Natural killer cell (primary cell): Measurements from ENCODE around the gene ULK4. TPM values are rescaled to one million over a fixed set of nuclear protein-coding genes. Genes with fewer than 3 reads are reported as not detected.

Experiments
- ATAC-seq, 3 donors: fragments of 150-1000 bp in 2 of 3; fragments of 200-7000 bp in 1 of 3; cut with Tn5 transposase; 1 replicate in 1 of 3; 2 replicates in 2 of 3; pipeline ENCODE4 v1.10.0; 2021; ENCODE audit warnings: mild to moderate bottlenecking in 2 of 3, moderate library complexity in 2 of 3
- DNase-seq, 2 donors: peaks; one replicate each; pipeline versions ENCODE4 v3.0.0 to v3.0.0-alpha.2; 2013 to 2021; ENCODE audit warnings: mixed read lengths in 1 of 2
- H3K27ac ChIP-seq: one replicate; pipeline ENCODE4 v1.5.1; 2013; ENCODE audit warnings: mild to moderate bottlenecking, low read length
- H3K27me3 ChIP-seq: one replicate; pipeline ENCODE4 v1.6.1; 2013; ENCODE audit warnings: low read length; ENCODE audit not compliant: control insufficient read depth, insufficient read depth
- H3K36me3 ChIP-seq: one replicate; pipeline ENCODE4 v1.6.1; 2013; ENCODE audit warnings: low read length; ENCODE audit not compliant: control insufficient read depth, insufficient read depth
- H3K4me1 ChIP-seq: one replicate; pipeline ENCODE4 v1.6.1; 2013; ENCODE audit warnings: low read length; ENCODE audit not compliant: control insufficient read depth, insufficient read depth
- H3K4me3 ChIP-seq: one replicate; pipeline ENCODE4 v1.5.1; 2013; ENCODE audit warnings: low read length
- H3K9me3 ChIP-seq: one replicate; pipeline ENCODE4 v1.6.1; 2013; ENCODE audit warnings: low read length; ENCODE audit not compliant: control insufficient read depth, insufficient read depth
- H3K27ac Mint-ChIP-seq, 2 donors: one replicate each; pipeline ENCODE4 v1.8.0; 2022; ENCODE audit warnings: mild to moderate bottlenecking in 2 of 2, mixed read lengths in 2 of 2, moderate library complexity in 1 of 2
- H3K27me3 Mint-ChIP-seq, 2 donors: one replicate each; pipeline ENCODE4 v1.8.0; 2022; ENCODE audit warnings: low read depth in 2 of 2, mixed read lengths in 2 of 2
- H3K36me3 Mint-ChIP-seq: one replicate; pipeline ENCODE4 v1.8.0; 2022; ENCODE audit warnings: mixed read lengths
- H3K4me1 Mint-ChIP-seq, 2 donors: one replicate each; pipeline ENCODE4 v1.8.0; 2022; ENCODE audit warnings: mixed read lengths in 2 of 2
- H3K4me3 Mint-ChIP-seq: one replicate; pipeline ENCODE4 v1.8.0; 2022; ENCODE audit warnings: mild to moderate bottlenecking, moderate library complexity, mixed read lengths
- H3K9me3 Mint-ChIP-seq, 2 donors: one replicate each; pipeline ENCODE4 v1.8.0; 2022; ENCODE audit warnings: mixed read lengths in 2 of 2
- WGBS: methylation state at CpG from one replicate; pipeline ENCODE4 v1.1.7; 2013; ENCODE audit warnings: missing lambda C conversion rate; ENCODE audit not compliant: insufficient coverage; 5-methylcytosine and 5-hydroxymethylcytosine counted together
- intact Hi-C: fragments of 100-400 bp; cut with micrococcal nuclease; formaldehyde crosslinking; loops from one replicate; pipeline ENCODE4 v1.14.2; 2022
- total RNA-seq, 4 donors: library from RNA; stranded (reverse); fragments of 120-200 nt in 1 of 4; gene quantifications; one replicate each; pipeline versions ENCODE4 v1.2.3 to v1.2.4, GENCODE V29; 2013 to 2022
- TF ChIP-seq, protein P1 (sequence below): fragments of 200-600 bp; IDR thresholded peaks from one replicate; pipeline ENCODE4 v1.8.0; 2022; ENCODE audit warnings: antibody characterized with exemption

The ULK4 gene
- total RNA-seq, 3 donors from 2014 or later (not counting 1 experiment from before 2014, with no cell fraction given) = 19.2 to 25.7 (median 21.2) TPM

DNA sequence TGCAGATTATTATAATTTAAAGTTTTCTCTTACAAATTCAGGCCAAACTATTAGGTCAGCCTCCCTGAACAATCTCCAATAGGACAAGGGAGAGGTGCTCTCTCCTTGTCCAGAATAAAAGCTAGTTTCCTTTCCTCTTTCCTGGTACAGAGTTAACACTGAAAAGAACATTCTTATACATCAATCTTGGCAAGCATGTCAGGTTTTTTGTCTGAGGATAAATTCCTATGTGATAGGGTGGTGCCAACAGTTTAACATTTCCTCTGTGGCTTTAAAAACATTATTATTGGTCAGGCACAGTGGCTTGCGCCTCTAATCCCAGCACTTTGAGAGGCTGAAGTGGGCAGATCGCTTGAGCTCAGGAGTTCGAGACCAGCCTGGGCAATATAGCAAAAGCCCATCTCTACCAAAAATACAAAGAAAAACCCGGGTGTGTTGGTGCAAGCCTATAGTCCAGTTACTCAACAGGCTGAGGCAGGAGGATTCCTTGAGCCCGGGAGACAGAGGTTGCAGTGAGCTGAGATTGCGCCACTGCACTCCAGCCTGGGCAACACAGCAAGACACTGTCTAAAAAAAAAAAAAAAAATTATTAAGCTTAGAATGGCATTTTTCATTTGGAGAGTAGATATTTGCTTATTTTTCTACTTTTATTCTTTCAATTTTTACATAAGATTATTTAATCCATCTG is 13.7 kb upstream of the ULK4 start:
- H3K4me3 ChIP-seq = no peak overlapping the region
- no peak overlapping the region for H3K27ac ChIP-seq
- ATAC-seq (no peak), DNase-seq (no peak)
- Mint-ChIP-seq H3K9me3 (no peaks in the 10 kb centered on the region), H3K4me1 (no peaks in the 10 kb centered on the region), H3K36me3 (no peaks in the 10 kb centered on the region), H3K27ac (no peak overlapping the region), H3K4me3 (no peak overlapping the region), H3K27me3 (peaks cover 0 to 20% of the 10 kb centered on the region in 2 donors)
- TF ChIP-seq, protein P1, sequence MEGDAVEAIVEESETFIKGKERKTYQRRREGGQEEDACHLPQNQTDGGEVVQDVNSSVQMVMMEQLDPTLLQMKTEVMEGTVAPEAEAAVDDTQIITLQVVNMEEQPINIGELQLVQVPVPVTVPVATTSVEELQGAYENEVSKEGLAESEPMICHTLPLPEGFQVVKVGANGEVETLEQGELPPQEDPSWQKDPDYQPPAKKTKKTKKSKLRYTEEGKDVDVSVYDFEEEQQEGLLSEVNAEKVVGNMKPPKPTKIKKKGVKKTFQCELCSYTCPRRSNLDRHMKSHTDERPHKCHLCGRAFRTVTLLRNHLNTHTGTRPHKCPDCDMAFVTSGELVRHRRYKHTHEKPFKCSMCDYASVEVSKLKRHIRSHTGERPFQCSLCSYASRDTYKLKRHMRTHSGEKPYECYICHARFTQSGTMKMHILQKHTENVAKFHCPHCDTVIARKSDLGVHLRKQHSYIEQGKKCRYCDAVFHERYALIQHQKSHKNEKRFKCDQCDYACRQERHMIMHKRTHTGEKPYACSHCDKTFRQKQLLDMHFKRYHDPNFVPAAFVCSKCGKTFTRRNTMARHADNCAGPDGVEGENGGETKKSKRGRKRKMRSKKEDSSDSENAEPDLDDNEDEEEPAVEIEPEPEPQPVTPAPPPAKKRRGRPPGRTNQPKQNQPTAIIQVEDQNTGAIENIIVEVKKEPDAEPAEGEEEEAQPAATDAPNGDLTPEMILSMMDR = no peak
- no peaks in the 10 kb centered on the region for H3K27me3 ChIP-seq
- intact Hi-C loops = no loop called here
- no peaks in the 10 kb centered on the region for H3K9me3 ChIP-seq
- no peaks in the 10 kb centered on the region for H3K4me1 ChIP-seq
- WGBS = 88% methylated on average over 6 of the region's 6 CpGs
- H3K36me3 ChIP-seq = no peaks in the 10 kb centered on the region

DNA sequence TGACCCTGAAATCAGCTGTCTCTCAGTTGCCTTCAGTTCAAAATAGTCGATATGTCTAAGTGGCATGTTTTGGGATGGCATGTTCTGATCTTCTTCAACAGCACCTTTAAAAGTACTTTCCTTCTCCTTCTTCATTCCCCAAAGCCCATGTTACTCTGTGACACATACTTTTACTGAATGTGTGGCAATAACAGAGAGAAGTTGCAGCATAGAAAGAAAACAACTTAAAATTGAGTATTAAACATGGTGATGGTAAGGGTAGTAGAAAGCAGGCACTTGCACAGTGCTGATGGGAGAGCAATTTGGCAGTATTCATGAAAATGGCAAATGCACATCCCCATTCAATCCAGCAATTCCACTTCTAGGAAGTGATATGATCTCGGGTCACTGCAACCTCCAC is 12.3 kb upstream of the ULK4 start:
- Mint-ChIP-seq H3K4me1 (no peaks in the 10 kb centered on the region), H3K4me3 (no peak overlapping the region), H3K36me3 (no peaks in the 10 kb centered on the region), H3K27me3 (peaks cover 0 to 20% of the 10 kb centered on the region in 2 donors), H3K27ac (no peak overlapping the region), H3K9me3 (no peaks in the 10 kb centered on the region)
- Histone ChIP-seq H3K27ac (no peak overlapping the region), H3K4me1 (no peaks in the 10 kb centered on the region), H3K36me3 (no peaks in the 10 kb centered on the region), H3K4me3 (no peak overlapping the region), H3K27me3 (no peaks in the 10 kb centered on the region), H3K9me3 (no peaks in the 10 kb centered on the region)
- ATAC-seq (no peak), DNase-seq (no peak)
- intact Hi-C loops = no loop called here
- WGBS = 96% methylated on average over 2 of the region's 2 CpGs
- TF ChIP-seq, protein P1 = no peak

DNA sequence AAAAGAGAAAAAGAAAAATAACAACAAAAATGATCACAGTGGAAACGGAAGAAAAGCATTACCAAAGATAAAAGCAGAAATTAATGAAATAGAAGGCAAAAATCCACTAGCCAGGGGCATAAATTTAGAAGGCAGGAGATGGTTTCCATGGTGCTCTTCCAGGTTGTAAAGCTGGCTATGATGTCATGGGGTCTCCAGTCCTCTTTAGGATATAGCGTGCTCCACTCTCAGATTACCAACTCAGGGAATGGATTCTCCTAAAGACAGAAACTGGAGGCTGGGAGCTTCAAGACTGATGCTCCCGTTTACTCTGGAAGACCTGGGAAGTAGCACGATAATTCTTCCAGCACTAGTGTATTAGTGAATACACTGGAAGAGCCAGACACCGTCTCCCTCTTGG is 10.9 kb upstream of the ULK4 start:
- H3K27me3 Mint-ChIP-seq = peaks cover 0 to 20% of the 10 kb centered on the region in 2 donors
- no peak overlapping the region for H3K27ac ChIP-seq
- no peaks in the 10 kb centered on the region for H3K36me3 Mint-ChIP-seq
- no peaks in the 10 kb centered on the region for H3K9me3 ChIP-seq
- no peak for ATAC-seq
- H3K4me3 Mint-ChIP-seq = no peak overlapping the region
- no peak overlapping the region for H3K4me3 ChIP-seq
- no peaks in the 10 kb centered on the region for H3K4me1 ChIP-seq
- no peak overlapping the region for H3K27ac Mint-ChIP-seq
- no peaks in the 10 kb centered on the region for H3K4me1 Mint-ChIP-seq
- H3K36me3 ChIP-seq = no peaks in the 10 kb centered on the region
- intact Hi-C loops = no loop called here
- H3K27me3 ChIP-seq = no peaks in the 10 kb centered on the region
- 87% methylated on average over 4 of the region's 5 CpGs for WGBS
- H3K9me3 Mint-ChIP-seq = no peaks in the 10 kb centered on the region
- no peak for DNase-seq
- TF ChIP-seq, protein P1 = no peak

DNA sequence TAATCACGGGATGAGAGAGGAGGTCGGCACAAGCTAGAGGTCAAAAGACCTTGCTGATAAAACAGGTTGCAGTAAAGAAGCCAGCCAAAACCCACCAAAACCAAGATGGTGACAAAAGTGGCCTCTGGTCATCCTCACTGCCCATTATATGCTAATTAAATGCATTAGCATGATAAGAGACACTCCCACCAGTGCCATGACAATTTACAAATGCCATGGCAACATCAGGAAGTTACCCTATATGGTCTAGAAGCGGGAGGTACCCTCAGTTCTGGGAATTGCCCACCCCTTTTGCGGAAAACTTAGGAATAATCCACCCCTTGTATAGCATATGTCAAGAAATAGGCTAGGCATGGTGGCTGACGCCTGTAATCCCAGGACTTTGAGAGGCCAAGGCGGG is 4.3 kb upstream of the ULK4 start:
- Mint-ChIP-seq H3K27me3 (no peaks in the 10 kb centered on the region), H3K4me3 (no peak overlapping the region), H3K9me3 (no peaks in the 10 kb centered on the region), H3K27ac (no peak overlapping the region), H3K4me1 (peaks cover 16% of the 10 kb centered on the region in 2 donors), H3K36me3 (no peaks in the 10 kb centered on the region)
- Histone ChIP-seq H3K27ac (no peak overlapping the region), H3K9me3 (no peaks in the 10 kb centered on the region), H3K4me3 (no peak overlapping the region), H3K27me3 (no peaks in the 10 kb centered on the region), H3K36me3 (no peaks in the 10 kb centered on the region), H3K4me1 (peaks cover 6% of the 10 kb centered on the region)
- TF ChIP-seq, protein P1 = no peak
- DNase-seq = no peak
- 93% methylated on average over 5 of the region's 6 CpGs for WGBS
- ATAC-seq = no peak
- intact Hi-C loops = no loop called here
